GM20000 (cell line): ENCODE data around the gene SPINT1.

ENCODE experiments used
- DNase-seq: peaks from one replicate; pipeline ENCODE4 v3.0.0; 2012; ENCODE audit warnings: low spot score
- TF ChIP-seq, protein P1 (sequence below): IDR thresholded peaks from 2 replicates; pipeline ENCODE4 v1.5.1; 2012; ENCODE audit warnings: mild to moderate bottlenecking, control low read depth; ENCODE audit errors: extremely low read depth, missing control alignments

Gene SPINT1

DNA sequence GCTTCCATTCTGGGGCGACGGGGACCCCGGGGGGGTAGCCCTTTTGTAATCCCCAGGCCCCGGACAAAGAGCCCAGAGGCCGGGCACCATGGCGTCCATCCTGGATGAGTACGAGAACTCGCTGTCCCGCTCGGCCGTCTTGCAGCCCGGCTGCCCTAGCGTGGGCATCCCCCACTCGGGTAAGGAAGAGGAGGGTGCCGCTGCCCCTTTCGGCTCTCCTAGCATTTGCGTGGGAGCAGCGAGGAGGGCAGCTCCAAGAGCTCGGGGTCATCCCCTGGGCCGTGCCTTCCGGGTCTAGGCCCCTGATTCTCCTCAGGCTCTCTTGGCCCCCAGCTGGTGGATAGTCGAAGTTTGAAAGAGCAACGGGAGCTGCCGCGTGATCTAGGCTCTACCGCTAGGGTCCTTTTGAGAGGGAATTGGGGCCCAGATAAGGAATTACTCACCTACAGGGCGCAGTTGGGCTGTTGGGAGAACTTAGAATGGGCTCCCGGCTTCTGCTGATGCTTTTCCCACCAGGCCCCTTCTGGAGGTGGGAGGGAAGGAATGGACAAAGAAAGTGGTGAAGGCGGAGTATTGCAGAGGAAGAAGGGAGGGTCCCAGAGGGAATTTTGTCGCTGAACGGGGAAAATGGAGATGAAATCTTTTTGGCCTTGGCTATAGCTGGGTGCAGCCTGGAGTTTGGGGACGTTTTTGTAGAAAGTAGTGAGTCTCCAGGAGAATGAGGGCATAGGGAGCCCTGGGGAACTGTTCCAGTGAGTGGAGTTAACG, 51.0 kb downstream of the SPINT1 start:
- TF ChIP-seq, protein P1, sequence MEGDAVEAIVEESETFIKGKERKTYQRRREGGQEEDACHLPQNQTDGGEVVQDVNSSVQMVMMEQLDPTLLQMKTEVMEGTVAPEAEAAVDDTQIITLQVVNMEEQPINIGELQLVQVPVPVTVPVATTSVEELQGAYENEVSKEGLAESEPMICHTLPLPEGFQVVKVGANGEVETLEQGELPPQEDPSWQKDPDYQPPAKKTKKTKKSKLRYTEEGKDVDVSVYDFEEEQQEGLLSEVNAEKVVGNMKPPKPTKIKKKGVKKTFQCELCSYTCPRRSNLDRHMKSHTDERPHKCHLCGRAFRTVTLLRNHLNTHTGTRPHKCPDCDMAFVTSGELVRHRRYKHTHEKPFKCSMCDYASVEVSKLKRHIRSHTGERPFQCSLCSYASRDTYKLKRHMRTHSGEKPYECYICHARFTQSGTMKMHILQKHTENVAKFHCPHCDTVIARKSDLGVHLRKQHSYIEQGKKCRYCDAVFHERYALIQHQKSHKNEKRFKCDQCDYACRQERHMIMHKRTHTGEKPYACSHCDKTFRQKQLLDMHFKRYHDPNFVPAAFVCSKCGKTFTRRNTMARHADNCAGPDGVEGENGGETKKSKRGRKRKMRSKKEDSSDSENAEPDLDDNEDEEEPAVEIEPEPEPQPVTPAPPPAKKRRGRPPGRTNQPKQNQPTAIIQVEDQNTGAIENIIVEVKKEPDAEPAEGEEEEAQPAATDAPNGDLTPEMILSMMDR, result no peak
- DNase-seq, result peak; percentile 70

DNA sequence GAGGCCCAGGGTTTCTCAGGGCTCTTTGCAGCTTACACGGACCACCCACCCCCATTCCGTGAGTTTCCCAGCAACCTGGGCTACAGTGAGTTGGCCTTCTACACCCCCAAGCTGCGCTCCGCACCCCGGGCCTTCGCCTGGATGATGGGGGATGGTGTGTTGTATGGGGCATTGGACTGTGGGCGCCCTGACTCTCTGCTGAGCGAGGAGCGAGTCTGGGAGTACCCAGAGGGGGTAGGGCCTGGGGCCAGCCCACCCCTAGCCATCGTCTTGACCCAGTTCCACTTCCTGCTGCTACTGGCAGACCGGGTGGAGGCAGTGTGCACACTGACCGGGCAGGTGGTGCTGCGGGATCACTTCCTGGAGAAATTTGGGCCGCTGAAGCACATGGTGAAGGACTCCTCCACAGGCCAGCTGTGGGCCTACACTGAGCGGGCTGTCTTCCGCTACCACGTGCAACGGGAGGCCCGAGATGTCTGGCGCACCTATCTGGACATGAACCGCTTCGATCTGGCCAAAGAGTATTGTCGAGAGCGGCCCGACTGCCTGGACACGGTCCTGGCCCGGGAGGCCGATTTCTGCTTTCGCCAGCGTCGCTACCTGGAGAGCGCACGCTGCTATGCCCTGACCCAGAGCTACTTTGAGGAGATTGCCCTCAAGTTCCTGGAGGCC, 55.8 kb downstream of the SPINT1 start:
- TF ChIP-seq, protein P1, result no peak
- DNase-seq, result no peak

- TF ChIP-seq, protein P1, result no peak
- no peak for DNase-seq
These were observed 56.6 kb downstream of the SPINT1 start for GRCh38 chr15:40900256-40901052.

GRCh38 chr15:40901053-40901443, 57.2 kb downstream of the SPINT1 start:
- no peak for DNase-seq
- TF ChIP-seq, protein P1, result no peak

DNA sequence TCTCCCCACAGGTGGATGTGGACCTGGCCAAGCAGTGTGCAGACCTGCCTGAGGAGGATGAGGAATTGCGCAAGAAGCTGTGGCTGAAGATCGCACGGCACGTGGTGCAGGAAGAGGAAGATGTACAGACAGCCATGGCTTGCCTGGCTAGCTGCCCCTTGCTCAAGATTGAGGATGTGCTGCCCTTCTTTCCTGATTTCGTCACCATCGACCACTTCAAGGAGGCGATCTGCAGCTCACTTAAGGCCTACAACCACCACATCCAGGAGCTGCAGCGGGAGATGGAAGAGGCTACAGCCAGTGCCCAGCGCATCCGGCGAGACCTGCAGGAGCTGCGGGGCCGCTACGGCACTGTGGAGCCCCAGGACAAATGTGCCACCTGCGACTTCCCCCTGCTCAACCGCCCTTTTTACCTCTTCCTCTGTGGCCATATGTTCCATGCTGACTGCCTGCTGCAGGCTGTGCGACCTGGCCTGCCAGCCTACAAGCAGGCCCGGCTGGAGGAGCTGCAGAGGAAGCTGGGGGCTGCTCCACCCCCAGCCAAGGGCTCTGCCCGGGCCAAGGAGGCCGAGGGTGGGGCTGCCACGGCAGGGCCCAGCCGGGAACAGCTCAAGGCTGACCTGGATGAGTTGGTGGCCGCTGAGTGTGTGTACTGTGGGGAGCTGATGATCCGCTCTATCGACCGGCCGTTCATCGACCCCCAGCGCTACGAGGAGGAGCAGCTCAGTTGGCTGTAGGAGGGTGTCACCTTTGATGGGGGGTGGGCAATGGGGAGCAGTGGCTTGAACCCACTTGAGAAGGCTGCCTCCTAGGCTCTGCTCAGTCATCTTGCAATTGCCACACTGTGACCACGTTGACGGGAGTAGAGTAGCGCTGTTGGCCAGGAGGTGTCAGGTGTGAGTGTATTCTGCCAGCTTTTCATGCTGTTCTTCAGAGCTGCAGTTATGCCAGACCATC, 59.0 kb downstream of the SPINT1 start:
- TF ChIP-seq, protein P1, result no peak
- DNase-seq, result no peak

DNA sequence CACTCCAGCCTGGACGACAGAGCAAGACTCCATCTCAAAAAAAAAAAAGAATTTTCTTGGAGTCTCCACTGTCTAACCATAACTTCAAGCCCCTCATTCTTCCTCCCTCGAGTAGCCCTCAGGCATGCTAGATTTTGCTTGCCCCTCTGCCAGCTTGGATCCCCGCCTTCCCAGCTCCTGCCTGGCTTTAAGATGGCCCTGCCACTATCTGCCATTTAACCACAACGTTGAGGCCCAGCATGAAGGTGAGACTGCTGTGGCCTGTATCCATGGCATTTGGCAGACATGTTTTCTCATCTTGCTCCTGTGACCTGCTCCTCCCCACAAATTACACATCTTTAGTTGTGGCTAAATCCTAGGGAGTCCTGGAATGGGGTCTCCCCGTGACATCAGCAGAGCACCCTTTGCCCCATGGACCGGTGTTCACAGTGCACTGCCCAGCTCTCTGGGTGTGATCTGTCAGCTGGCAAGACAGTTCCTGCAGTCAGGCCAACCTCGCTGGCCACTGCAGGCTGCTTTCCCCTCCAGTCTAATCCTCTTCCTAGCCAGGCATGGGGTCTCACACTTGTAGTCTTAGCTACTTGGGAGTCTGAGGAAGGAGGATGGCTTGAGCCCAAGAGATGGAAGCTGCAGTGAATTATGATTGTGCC, 60.8 kb downstream of the SPINT1 start:
- TF ChIP-seq, protein P1, result no peak
- DNase-seq, result no peak
